ENCODE measurements around the gene PITX1.

Gene PITX1

DNA sequence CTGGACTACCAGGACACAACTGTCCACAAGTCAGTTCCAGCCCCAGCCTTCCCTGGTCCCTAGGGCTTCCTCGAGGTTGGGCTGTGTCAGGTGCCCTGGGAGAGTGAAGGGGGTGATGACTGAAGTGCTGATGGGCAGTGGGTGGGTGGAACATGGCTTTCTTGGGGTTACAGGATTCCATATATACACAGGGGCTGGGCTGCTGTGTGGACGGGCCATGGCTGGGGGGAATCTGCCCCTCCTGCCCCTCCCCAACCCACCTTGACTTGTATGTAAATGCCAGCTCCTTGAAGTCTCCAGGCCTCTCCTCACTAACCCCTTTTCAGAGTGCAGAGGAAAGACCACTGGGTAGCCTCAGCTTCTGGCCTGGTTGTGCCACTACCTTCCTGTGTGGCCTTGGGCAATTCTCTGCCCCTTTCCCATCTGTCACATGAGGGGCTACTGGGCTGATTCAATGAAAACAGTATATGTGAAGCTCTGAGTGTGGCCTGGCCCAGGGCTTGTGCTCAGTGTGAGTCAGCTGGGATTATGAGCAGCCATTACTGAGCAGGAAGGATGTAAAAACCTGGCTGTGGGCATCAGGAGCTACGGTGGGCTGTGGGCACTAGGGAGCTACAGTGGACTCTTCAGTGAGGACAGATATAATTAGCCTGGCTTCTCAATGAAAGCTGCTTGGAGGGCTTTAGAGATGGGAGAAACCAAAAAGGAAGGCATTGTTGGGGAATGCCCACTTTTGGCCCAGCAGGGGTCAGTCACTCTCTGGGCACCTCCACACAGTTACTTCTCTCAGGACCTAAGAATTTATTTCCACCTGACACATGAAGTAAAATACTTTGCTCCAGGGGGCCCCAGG, 23.3 kb downstream of the PITX1 start:
- H3K56ac ChIP-seq (ENCODE audit: low read length) = no peak overlapping the region
- no peak for DNase-seq
- no peak overlapping the region for H2AK5ac ChIP-seq (ENCODE audit: low read length)
- H3K4me1 ChIP-seq (ENCODE audit: control insufficient read depth, low read depth, low read length) = no peaks in the 10 kb centered on the region
- no peak overlapping the region for H2BK15ac ChIP-seq (replicated peaks; ENCODE audit: low read depth)
- H2BK5ac ChIP-seq (ENCODE audit: low read length) = no peak overlapping the region
- no peak overlapping the region for H3K4ac ChIP-seq (ENCODE audit: low read depth, low read length)
- H3K36me3 ChIP-seq (ENCODE audit: control insufficient read depth, insufficient read depth, low read length) = no peaks in the 10 kb centered on the region
- H3K27ac ChIP-seq (ENCODE audit: low read depth, low read length) = no peak overlapping the region
- H3K79me2 ChIP-seq (ENCODE audit: control insufficient read depth, insufficient read depth, low read length) = no peaks in the 10 kb centered on the region
- no peak overlapping the region for H4K8ac ChIP-seq (ENCODE audit: low read depth, low read length)
- no CpG with 5 or more reads among the region's 3 CpGs for WGBS (ENCODE audit: extremely low coverage, insufficient coverage, low lambda C conversion rate)
- H2BK120ac ChIP-seq (ENCODE audit: low read depth, low read length) = no peak overlapping the region
- H3K27me3 ChIP-seq (ENCODE audit: insufficient read depth, low read length, poor library complexity) = no peaks in the 10 kb centered on the region
- H4K5ac ChIP-seq (ENCODE audit: low read length) = no peak overlapping the region
- no peak overlapping the region for H3K9ac ChIP-seq (ENCODE audit: low read length)
- no peak overlapping the region for H3K4me2 ChIP-seq (ENCODE audit: low read length)
- H3K18ac ChIP-seq (ENCODE audit: low read length) = no peak overlapping the region
- H3K23ac ChIP-seq (ENCODE audit: low read length) = no peak overlapping the region
- no peak overlapping the region for H3K4me3 ChIP-seq (ENCODE audit: low read length)
- no peaks in the 10 kb centered on the region for H3K79me1 ChIP-seq (ENCODE audit: low read length)

DNA sequence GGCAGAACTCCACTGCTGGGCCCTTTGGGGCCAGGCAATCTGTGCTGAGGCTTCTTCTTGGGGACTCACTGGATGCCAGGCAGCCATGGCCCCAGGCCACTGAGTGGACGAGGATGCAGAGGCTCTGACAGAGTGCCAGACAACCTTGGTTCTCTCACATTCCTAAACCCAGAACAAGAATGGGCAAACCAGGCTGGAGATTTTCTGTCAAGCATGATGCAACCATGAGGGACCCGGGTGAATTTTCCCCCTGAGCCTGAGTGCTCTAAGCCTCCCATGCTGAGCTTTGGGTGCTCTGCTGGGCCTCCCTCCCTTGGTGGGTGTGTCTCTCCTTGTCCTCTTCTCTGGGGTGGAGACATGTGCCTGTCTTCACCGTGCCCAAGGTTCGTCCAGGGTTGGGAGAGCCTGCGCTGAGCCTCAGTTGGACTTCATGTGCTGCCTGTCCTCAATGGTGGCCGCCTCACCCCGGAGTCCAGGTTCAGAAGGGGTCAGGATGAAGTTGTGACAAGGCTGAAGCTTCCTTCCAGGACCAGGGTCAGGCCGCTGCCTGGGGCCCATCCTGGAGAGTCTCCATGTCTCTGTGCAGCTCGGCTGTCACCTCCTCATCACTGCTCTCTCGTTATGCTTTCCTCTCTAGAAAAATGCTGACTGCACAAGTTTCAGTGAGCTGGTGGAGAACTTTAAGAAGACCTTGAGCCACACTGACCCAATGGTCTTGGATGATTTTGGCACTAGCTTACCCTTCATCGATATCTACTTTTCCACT, 24.1 kb downstream of the PITX1 start:
- DNase-seq = no peak
- H4K5ac ChIP-seq (ENCODE audit: low read length) = no peak overlapping the region
- H3K4me1 ChIP-seq (ENCODE audit: control insufficient read depth, low read depth, low read length) = no peaks in the 10 kb centered on the region
- H2BK15ac ChIP-seq (replicated peaks; ENCODE audit: low read depth) = no peak overlapping the region
- H3K4me3 ChIP-seq (ENCODE audit: low read length) = no peak overlapping the region
- H3K79me1 ChIP-seq (ENCODE audit: low read length) = no peaks in the 10 kb centered on the region
- H4K8ac ChIP-seq (ENCODE audit: low read depth, low read length) = no peak overlapping the region
- H2BK5ac ChIP-seq (ENCODE audit: low read length) = no peak overlapping the region
- no peaks in the 10 kb centered on the region for H3K27me3 ChIP-seq (ENCODE audit: insufficient read depth, low read length, poor library complexity)
- H3K4me2 ChIP-seq (ENCODE audit: low read length) = no peak overlapping the region
- H3K23ac ChIP-seq (ENCODE audit: low read length) = peak overlapping the region; percentile 50
- no peaks in the 10 kb centered on the region for H3K36me3 ChIP-seq (ENCODE audit: control insufficient read depth, insufficient read depth, low read length)
- H3K4ac ChIP-seq (ENCODE audit: low read depth, low read length) = no peak overlapping the region
- no peak overlapping the region for H3K18ac ChIP-seq (ENCODE audit: low read length)
- no peak overlapping the region for H3K27ac ChIP-seq (ENCODE audit: low read depth, low read length)
- H2BK120ac ChIP-seq (ENCODE audit: low read depth, low read length) = no peak overlapping the region
- no peak overlapping the region for H3K56ac ChIP-seq (ENCODE audit: low read length)
- no peak overlapping the region for H2AK5ac ChIP-seq (ENCODE audit: low read length)
- WGBS (ENCODE audit: extremely low coverage, insufficient coverage, low lambda C conversion rate) = no CpG with 5 or more reads among the region's 11 CpGs
- no peak overlapping the region for H3K9ac ChIP-seq (ENCODE audit: low read length)
- no peaks in the 10 kb centered on the region for H3K79me2 ChIP-seq (ENCODE audit: control insufficient read depth, insufficient read depth, low read length)

DNA sequence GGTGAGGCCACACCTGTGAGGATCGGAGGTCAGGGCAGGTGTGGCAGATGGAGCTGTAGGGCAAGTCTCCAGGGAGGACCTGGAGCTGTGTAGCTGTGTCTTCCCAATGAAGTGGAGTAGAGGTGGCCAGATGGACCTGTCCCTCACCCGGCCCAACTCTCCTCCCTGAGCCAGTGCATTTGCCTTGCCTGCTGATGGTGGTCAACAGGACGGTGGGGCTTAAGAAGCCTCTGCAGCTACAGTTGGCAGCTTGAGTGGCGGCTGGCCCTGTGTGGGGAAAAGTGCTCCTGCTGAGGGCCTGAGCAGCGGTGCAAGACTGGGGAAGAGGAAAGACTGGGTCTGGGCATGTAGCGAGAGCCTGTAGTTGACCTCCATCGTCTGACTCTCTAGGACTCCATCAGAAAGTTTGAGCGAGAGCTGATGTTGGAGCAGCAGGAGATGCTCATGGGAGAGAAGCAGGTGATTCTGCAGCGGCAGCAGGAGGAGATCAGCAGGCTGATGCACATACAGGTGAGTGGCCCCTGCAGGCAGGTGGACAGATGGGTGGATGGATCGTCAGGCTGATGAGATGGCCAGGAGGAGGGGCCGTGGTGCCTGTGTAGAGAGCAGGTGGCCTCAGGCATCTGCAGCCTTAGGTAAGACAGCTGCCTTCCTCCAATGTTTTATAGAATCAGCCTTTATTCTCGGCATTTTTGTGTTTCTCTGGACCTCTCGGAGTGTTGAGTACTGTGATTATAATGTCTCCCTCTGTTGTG, 24.9 kb downstream of the PITX1 start:
- H3K23ac ChIP-seq (ENCODE audit: low read length) = peak overlapping the region; percentile 50
- no peaks in the 10 kb centered on the region for H3K27me3 ChIP-seq (ENCODE audit: insufficient read depth, low read length, poor library complexity)
- no peak overlapping the region for H3K4me2 ChIP-seq (ENCODE audit: low read length)
- WGBS (ENCODE audit: extremely low coverage, insufficient coverage, low lambda C conversion rate) = no CpG with 5 or more reads among the region's 13 CpGs
- H3K79me2 ChIP-seq (ENCODE audit: control insufficient read depth, insufficient read depth, low read length) = no peaks in the 10 kb centered on the region
- no peak overlapping the region for H2BK5ac ChIP-seq (ENCODE audit: low read length)
- no peak overlapping the region for H3K27ac ChIP-seq (ENCODE audit: low read depth, low read length)
- H4K5ac ChIP-seq (ENCODE audit: low read length) = no peak overlapping the region
- H3K56ac ChIP-seq (ENCODE audit: low read length) = no peak overlapping the region
- H3K18ac ChIP-seq (ENCODE audit: low read length) = no peak overlapping the region
- no peak overlapping the region for H2AK5ac ChIP-seq (ENCODE audit: low read length)
- no peak overlapping the region for H3K4me3 ChIP-seq (ENCODE audit: low read length)
- no peak for DNase-seq
- no peaks in the 10 kb centered on the region for H3K4me1 ChIP-seq (ENCODE audit: control insufficient read depth, low read depth, low read length)
- H4K8ac ChIP-seq (ENCODE audit: low read depth, low read length) = no peak overlapping the region
- H3K4ac ChIP-seq (ENCODE audit: low read depth, low read length) = no peak overlapping the region
- no peak overlapping the region for H2BK15ac ChIP-seq (replicated peaks; ENCODE audit: low read depth)
- H3K9ac ChIP-seq (ENCODE audit: low read length) = no peak overlapping the region
- H3K79me1 ChIP-seq (ENCODE audit: low read length) = no peaks in the 10 kb centered on the region
- no peaks in the 10 kb centered on the region for H3K36me3 ChIP-seq (ENCODE audit: control insufficient read depth, insufficient read depth, low read length)
- H2BK120ac ChIP-seq (ENCODE audit: low read depth, low read length) = no peak overlapping the region

DNA sequence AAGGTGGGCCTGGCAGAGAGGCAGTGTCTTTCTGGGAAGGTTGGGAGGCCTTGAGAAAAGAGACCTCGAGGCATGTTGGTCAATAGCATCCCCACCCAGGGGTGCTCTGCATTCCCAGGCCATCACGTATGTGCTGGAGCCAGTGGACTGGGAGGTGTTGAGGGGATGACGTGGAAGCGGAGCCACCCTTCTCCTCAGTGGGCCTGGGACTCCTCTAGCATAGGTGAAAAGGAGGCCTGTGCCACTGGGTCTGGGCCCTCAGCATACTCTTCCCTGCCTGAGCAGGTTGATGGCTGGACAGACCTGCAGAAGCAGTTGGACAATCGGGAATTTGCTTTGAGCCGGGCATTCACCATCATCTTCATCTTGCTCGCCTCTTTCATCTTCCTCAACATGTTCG, 25.5 kb downstream of the PITX1 start:
- Histone ChIP-seq H3K56ac (ENCODE audit: low read length) (no peak overlapping the region), H3K27ac (ENCODE audit: low read depth, low read length) (no peak overlapping the region), H3K27me3 (ENCODE audit: insufficient read depth, low read length, poor library complexity) (no peaks in the 10 kb centered on the region), H3K18ac (ENCODE audit: low read length) (no peak overlapping the region), H3K4ac (ENCODE audit: low read depth, low read length) (no peak overlapping the region), H3K23ac (ENCODE audit: low read length) (no peak overlapping the region), H3K9ac (ENCODE audit: low read length) (no peak overlapping the region), H3K36me3 (ENCODE audit: control insufficient read depth, insufficient read depth, low read length) (no peaks in the 10 kb centered on the region), H3K79me1 (ENCODE audit: low read length) (no peaks in the 10 kb centered on the region), H3K4me2 (ENCODE audit: low read length) (no peak overlapping the region), H2AK5ac (ENCODE audit: low read length) (no peak overlapping the region), H4K8ac (ENCODE audit: low read depth, low read length) (no peak overlapping the region), H4K5ac (ENCODE audit: low read length) (no peak overlapping the region), H3K79me2 (ENCODE audit: control insufficient read depth, insufficient read depth, low read length) (no peaks in the 10 kb centered on the region), H2BK120ac (ENCODE audit: low read depth, low read length) (no peak overlapping the region), H2BK5ac (ENCODE audit: low read length) (no peak overlapping the region), H2BK15ac (replicated peaks; ENCODE audit: low read depth) (no peak overlapping the region), H3K4me3 (ENCODE audit: low read length) (no peak overlapping the region), H3K4me1 (ENCODE audit: control insufficient read depth, low read depth, low read length) (no peaks in the 10 kb centered on the region)
- no peak for DNase-seq
- WGBS (ENCODE audit: extremely low coverage, insufficient coverage, low lambda C conversion rate) = no CpG with 5 or more reads among the region's 8 CpGs

DNA sequence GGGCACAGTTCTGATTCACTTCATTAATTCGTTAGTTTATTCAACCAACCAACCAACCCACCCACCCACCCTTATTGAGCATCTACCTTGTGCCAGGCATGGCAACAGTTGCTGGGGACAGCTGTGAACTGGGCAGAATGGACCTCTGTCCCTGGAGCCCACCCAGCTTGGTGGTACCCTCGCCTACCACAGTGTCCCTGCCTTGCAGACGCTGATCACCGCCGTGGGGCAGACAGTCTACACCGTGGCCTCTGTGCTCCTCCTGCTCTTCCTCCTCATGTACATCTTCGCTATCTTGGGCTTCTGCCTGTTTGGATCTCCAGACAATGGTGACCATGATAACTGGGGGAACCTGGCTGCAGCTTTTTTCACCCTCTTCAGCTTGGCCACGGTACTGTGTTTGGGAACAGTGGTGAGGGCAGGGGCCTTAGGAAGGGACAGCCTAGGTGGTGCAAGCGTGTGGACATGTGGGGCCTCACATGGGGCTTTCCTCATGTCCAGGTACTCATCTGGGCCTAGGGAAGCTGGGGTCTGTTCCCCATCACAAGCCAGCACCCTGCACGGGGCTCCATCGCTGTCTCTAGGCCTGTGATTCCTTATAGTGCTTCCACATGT, 26.2 kb downstream of the PITX1 start:
- no peak overlapping the region for H4K8ac ChIP-seq (ENCODE audit: low read depth, low read length)
- no peak overlapping the region for H3K23ac ChIP-seq (ENCODE audit: low read length)
- WGBS (ENCODE audit: extremely low coverage, insufficient coverage, low lambda C conversion rate) = no CpG with 5 or more reads among the region's 11 CpGs
- no peaks in the 10 kb centered on the region for H3K79me2 ChIP-seq (ENCODE audit: control insufficient read depth, insufficient read depth, low read length)
- H3K79me1 ChIP-seq (ENCODE audit: low read length) = no peaks in the 10 kb centered on the region
- no peak overlapping the region for H3K4ac ChIP-seq (ENCODE audit: low read depth, low read length)
- H3K56ac ChIP-seq (ENCODE audit: low read length) = no peak overlapping the region
- H2BK5ac ChIP-seq (ENCODE audit: low read length) = no peak overlapping the region
- H2BK15ac ChIP-seq (replicated peaks; ENCODE audit: low read depth) = no peak overlapping the region
- no peaks in the 10 kb centered on the region for H3K27me3 ChIP-seq (ENCODE audit: insufficient read depth, low read length, poor library complexity)
- no peaks in the 10 kb centered on the region for H3K36me3 ChIP-seq (ENCODE audit: control insufficient read depth, insufficient read depth, low read length)
- no peak overlapping the region for H3K27ac ChIP-seq (ENCODE audit: low read depth, low read length)
- H3K9ac ChIP-seq (ENCODE audit: low read length) = no peak overlapping the region
- no peak for DNase-seq
- no peak overlapping the region for H4K5ac ChIP-seq (ENCODE audit: low read length)
- no peaks in the 10 kb centered on the region for H3K4me1 ChIP-seq (ENCODE audit: control insufficient read depth, low read depth, low read length)
- H3K18ac ChIP-seq (ENCODE audit: low read length) = no peak overlapping the region
- H3K4me2 ChIP-seq (ENCODE audit: low read length) = no peak overlapping the region
- H2AK5ac ChIP-seq (ENCODE audit: low read length) = no peak overlapping the region
- H3K4me3 ChIP-seq (ENCODE audit: low read length) = no peak overlapping the region
- H2BK120ac ChIP-seq (ENCODE audit: low read depth, low read length) = no peak overlapping the region
